ENCODE results near the gene GNB3. TPM values are rescaled to one million over a fixed set of nuclear protein-coding genes. Genes with fewer than 3 reads are reported as not detected.
"Not testable (repeated sequence)": the region's sequence is repeated elsewhere in the genome, so short reads cannot be mapped to it uniquely, and the experiment has no call there.

The GNB3 gene
- polyA plus RNA-seq, 2 donors: 1.1 to 1.3 TPM

- no peaks in the 10 kb centered on the region for H3K27me3 ChIP-seq (ENCODE audit: control insufficient read depth in 1 of 2, insufficient read depth in 2 of 2, low read length in 2 of 2)
- H3K4me3 ChIP-seq (ENCODE audit: low read depth in 1 of 2, low read length in 2 of 2): no peak overlapping the region
- peaks cover 5 to 20% of the 10 kb centered on the region in 2 donors for H3K36me3 ChIP-seq (ENCODE audit: control insufficient read depth in 2 of 2, insufficient read depth in 2 of 2, low read length in 1 of 2)
- no peak overlapping the region for H3K27ac ChIP-seq (ENCODE audit: low read depth in 2 of 2, low read length in 1 of 2)
- WGBS, 2 donors: 55 to 67% methylated on average over 1 of the region's 1 CpG
- no peaks in the 10 kb centered on the region for H3K9me3 ChIP-seq (ENCODE audit: control insufficient read depth in 2 of 2, insufficient read depth in 1 of 2, low read depth in 1 of 2, low read length in 1 of 2)
- peaks cover 4 to 9% of the 10 kb centered on the region in 2 donors for H3K4me1 ChIP-seq (ENCODE audit: control insufficient read depth in 2 of 2, insufficient read depth in 2 of 2, low read length in 1 of 2)
Measured at GRCh38 chr12:6853626-6854025, 12.9 kb downstream of the GNB3 start.

GRCh38 chr12:6854036-6854435 is 13.3 kb downstream of the GNB3 start:
- WGBS, 2 donors: 78% methylated on average over 6 of the region's 6 CpGs
- no peak overlapping the region for H3K27ac ChIP-seq (ENCODE audit: low read depth in 2 of 2, low read length in 1 of 2)
- H3K4me1 ChIP-seq (ENCODE audit: control insufficient read depth in 2 of 2, insufficient read depth in 2 of 2, low read length in 1 of 2): peaks cover 4 to 9% of the 10 kb centered on the region in 2 donors
- no peaks in the 10 kb centered on the region for H3K9me3 ChIP-seq (ENCODE audit: control insufficient read depth in 2 of 2, insufficient read depth in 1 of 2, low read depth in 1 of 2, low read length in 1 of 2)
- no peaks in the 10 kb centered on the region for H3K27me3 ChIP-seq (ENCODE audit: control insufficient read depth in 1 of 2, insufficient read depth in 2 of 2, low read length in 2 of 2)
- H3K36me3 ChIP-seq (ENCODE audit: control insufficient read depth in 2 of 2, insufficient read depth in 2 of 2, low read length in 1 of 2): peaks cover 6 to 23% of the 10 kb centered on the region in 2 donors
- no peak overlapping the region for H3K4me3 ChIP-seq (ENCODE audit: low read depth in 1 of 2, low read length in 2 of 2)

- Histone ChIP-seq H3K36me3 (ENCODE audit: control insufficient read depth in 2 of 2, insufficient read depth in 2 of 2, low read length in 1 of 2) (peaks cover 9 to 34% of the 10 kb centered on the region in 2 donors), H3K4me3 (ENCODE audit: low read depth in 1 of 2, low read length in 2 of 2) (no peak overlapping the region)
- WGBS, 2 donors: 91 to 92% methylated on average over 14 of the region's 14 CpGs
Measured at GRCh38 chr12:6855322-6855721, 14.6 kb downstream of the GNB3 start.

GRCh38 chr12:6858799-6859198 is 18.1 kb downstream of the GNB3 start:
- Histone ChIP-seq H3K4me1 (ENCODE audit: control insufficient read depth in 2 of 2, insufficient read depth in 2 of 2, low read length in 1 of 2) (no peaks in the 10 kb centered on the region), H3K9me3 (ENCODE audit: control insufficient read depth in 2 of 2, insufficient read depth in 1 of 2, low read depth in 1 of 2, low read length in 1 of 2) (no peaks in the 10 kb centered on the region), H3K36me3 (ENCODE audit: control insufficient read depth in 2 of 2, insufficient read depth in 2 of 2, low read length in 1 of 2) (peaks cover 23 to 51% of the 10 kb centered on the region in 2 donors), H3K27me3 (ENCODE audit: control insufficient read depth in 1 of 2, insufficient read depth in 2 of 2, low read length in 2 of 2) (no peaks in the 10 kb centered on the region), H3K27ac (ENCODE audit: low read depth in 2 of 2, low read length in 1 of 2) (no peak overlapping the region), H3K4me3 (ENCODE audit: low read depth in 1 of 2, low read length in 2 of 2) (no peak overlapping the region)
- WGBS, 2 donors: 92 to 93% methylated on average over 2 of the region's 2 CpGs

More at GRCh38 chr12:6855322-6855721, 14.6 kb downstream of the GNB3 start:
- Histone ChIP-seq H3K27me3 (ENCODE audit: control insufficient read depth in 1 of 2, insufficient read depth in 2 of 2, low read length in 2 of 2) (no peaks in the 10 kb centered on the region), H3K4me1 (ENCODE audit: control insufficient read depth in 2 of 2, insufficient read depth in 2 of 2, low read length in 1 of 2) (peaks cover 4 to 9% of the 10 kb centered on the region in 2 donors), H3K9me3 (ENCODE audit: control insufficient read depth in 2 of 2, insufficient read depth in 1 of 2, low read depth in 1 of 2, low read length in 1 of 2) (no peaks in the 10 kb centered on the region), H3K27ac (ENCODE audit: low read depth in 2 of 2, low read length in 1 of 2) (no peak overlapping the region)

GRCh38 chr12:6860116-6860515 is 19.4 kb downstream of the GNB3 start:
- H3K36me3 ChIP-seq (ENCODE audit: control insufficient read depth in 2 of 2, insufficient read depth in 2 of 2, low read length in 1 of 2): peaks cover 26 to 60% of the 10 kb centered on the region in 2 donors
- no peak overlapping the region for H3K4me3 ChIP-seq (ENCODE audit: low read depth in 1 of 2, low read length in 2 of 2)
- 95 to 98% methylated on average over 9 of the region's 9 CpGs for WGBS, 2 donors

GRCh38 chr12:6860942-6861341 is 20.2 kb downstream of the GNB3 start:
- 95 to 96% methylated on average over 7 of the region's 7 CpGs for WGBS, 2 donors
- H3K9me3 ChIP-seq (ENCODE audit: control insufficient read depth in 2 of 2, insufficient read depth in 1 of 2, low read depth in 1 of 2, low read length in 1 of 2): no peaks in the 10 kb centered on the region
- H3K4me3 ChIP-seq (ENCODE audit: low read depth in 1 of 2, low read length in 2 of 2): no peak overlapping the region
- H3K27me3 ChIP-seq (ENCODE audit: control insufficient read depth in 1 of 2, insufficient read depth in 2 of 2, low read length in 2 of 2): no peaks in the 10 kb centered on the region
- no peak overlapping the region for H3K27ac ChIP-seq (ENCODE audit: low read depth in 2 of 2, low read length in 1 of 2)
- H3K36me3 ChIP-seq (ENCODE audit: control insufficient read depth in 2 of 2, insufficient read depth in 2 of 2, low read length in 1 of 2): peaks cover 26 to 61% of the 10 kb centered on the region in 2 donors
- no peaks in the 10 kb centered on the region for H3K4me1 ChIP-seq (ENCODE audit: control insufficient read depth in 2 of 2, insufficient read depth in 2 of 2, low read length in 1 of 2)

More at GRCh38 chr12:6860116-6860515, 19.4 kb downstream of the GNB3 start:
- no peaks in the 10 kb centered on the region for H3K27me3 ChIP-seq (ENCODE audit: control insufficient read depth in 1 of 2, insufficient read depth in 2 of 2, low read length in 2 of 2)
- no peaks in the 10 kb centered on the region for H3K4me1 ChIP-seq (ENCODE audit: control insufficient read depth in 2 of 2, insufficient read depth in 2 of 2, low read length in 1 of 2)
- no peak overlapping the region for H3K27ac ChIP-seq (ENCODE audit: low read depth in 2 of 2, low read length in 1 of 2)
- H3K9me3 ChIP-seq (ENCODE audit: control insufficient read depth in 2 of 2, insufficient read depth in 1 of 2, low read depth in 1 of 2, low read length in 1 of 2): no peaks in the 10 kb centered on the region

- Histone ChIP-seq H3K4me1 (ENCODE audit: control insufficient read depth in 2 of 2, insufficient read depth in 2 of 2, low read length in 1 of 2) (no peaks in the 10 kb centered on the region), H3K36me3 (ENCODE audit: control insufficient read depth in 2 of 2, insufficient read depth in 2 of 2, low read length in 1 of 2) (peaks cover 26 to 59% of the 10 kb centered on the region in 2 donors), H3K27me3 (ENCODE audit: control insufficient read depth in 1 of 2, insufficient read depth in 2 of 2, low read length in 2 of 2) (no peaks in the 10 kb centered on the region), H3K27ac (ENCODE audit: low read depth in 2 of 2, low read length in 1 of 2) (no peak overlapping the region), H3K4me3 (ENCODE audit: low read depth in 1 of 2, low read length in 2 of 2) (no peak overlapping the region), H3K9me3 (ENCODE audit: control insufficient read depth in 2 of 2, insufficient read depth in 1 of 2, low read depth in 1 of 2, low read length in 1 of 2) (no peaks in the 10 kb centered on the region)
- 91 to 96% methylated on average over 9 of the region's 9 CpGs for WGBS, 2 donors
Measured at GRCh38 chr12:6861391-6861790, 20.7 kb downstream of the GNB3 start.

GRCh38 chr12:6863033-6863432 is 22.3 kb downstream of the GNB3 start:
- H3K27ac ChIP-seq (ENCODE audit: low read depth in 2 of 2, low read length in 1 of 2): no peak overlapping the region
- peaks cover 0 to 4% of the 10 kb centered on the region in 2 donors for H3K4me1 ChIP-seq (ENCODE audit: control insufficient read depth in 2 of 2, insufficient read depth in 2 of 2, low read length in 1 of 2)
- H3K27me3 ChIP-seq (ENCODE audit: control insufficient read depth in 1 of 2, insufficient read depth in 2 of 2, low read length in 2 of 2): no peaks in the 10 kb centered on the region
- WGBS, 2 donors: 90 to 93% methylated on average over 11 of the region's 11 CpGs
- H3K4me3 ChIP-seq (ENCODE audit: low read depth in 1 of 2, low read length in 2 of 2): no peak overlapping the region
- H3K36me3 ChIP-seq (ENCODE audit: control insufficient read depth in 2 of 2, insufficient read depth in 2 of 2, low read length in 1 of 2): peaks cover 23 to 49% of the 10 kb centered on the region in 2 donors
- no peaks in the 10 kb centered on the region for H3K9me3 ChIP-seq (ENCODE audit: control insufficient read depth in 2 of 2, insufficient read depth in 1 of 2, low read depth in 1 of 2, low read length in 1 of 2)

GRCh38 chr12:6863586-6864321 is 23.0 kb downstream of the GNB3 start:
- 96 to 97% methylated on average over 16 of the region's 16 CpGs for WGBS, 2 donors
- H3K27ac ChIP-seq (ENCODE audit: low read depth in 2 of 2, low read length in 1 of 2): no peak overlapping the region
- no peaks in the 10 kb centered on the region for H3K27me3 ChIP-seq (ENCODE audit: control insufficient read depth in 1 of 2, insufficient read depth in 2 of 2, low read length in 2 of 2)
- peaks cover 20 to 43% of the 10 kb centered on the region in 2 donors for H3K36me3 ChIP-seq (ENCODE audit: control insufficient read depth in 2 of 2, insufficient read depth in 2 of 2, low read length in 1 of 2)
- H3K4me3 ChIP-seq (ENCODE audit: low read depth in 1 of 2, low read length in 2 of 2): no peak overlapping the region
- H3K4me1 ChIP-seq (ENCODE audit: control insufficient read depth in 2 of 2, insufficient read depth in 2 of 2, low read length in 1 of 2): peaks cover 0 to 8% of the 10 kb centered on the region in 2 donors
- H3K9me3 ChIP-seq (ENCODE audit: control insufficient read depth in 2 of 2, insufficient read depth in 1 of 2, low read depth in 1 of 2, low read length in 1 of 2): no peaks in the 10 kb centered on the region

GRCh38 chr12:6865307-6865706 is 24.6 kb downstream of the GNB3 start:
- Histone ChIP-seq H3K36me3 (ENCODE audit: control insufficient read depth in 2 of 2, insufficient read depth in 2 of 2, low read length in 1 of 2) (peaks cover 22 to 43% of the 10 kb centered on the region in 2 donors), H3K4me1 (ENCODE audit: control insufficient read depth in 2 of 2, insufficient read depth in 2 of 2, low read length in 1 of 2) (peaks cover 0 to 17% of the 10 kb centered on the region in 2 donors)
- H3K27ac ChIP-seq (ENCODE audit: low read depth in 2 of 2, low read length in 1 of 2); H3K9me3 ChIP-seq (ENCODE audit: control insufficient read depth in 2 of 2, insufficient read depth in 1 of 2, low read depth in 1 of 2, low read length in 1 of 2); H3K27me3 ChIP-seq (ENCODE audit: control insufficient read depth in 1 of 2, insufficient read depth in 2 of 2, low read length in 2 of 2); H3K4me3 ChIP-seq (ENCODE audit: low read depth in 1 of 2, low read length in 2 of 2): not testable (repeated sequence)
- WGBS, 2 donors: 92 to 94% methylated on average over 5 of the region's 5 CpGs

Data from esophagus (tissue), 2 donors.